NB4 (cell line): ENCODE data around the gene MIB1.

Experiments
- CTCF ChIP-seq: IDR thresholded peaks from one replicate; pipeline ENCODE4 v1.5.1; 2012; ENCODE audit warnings: low read depth, low read length
- MYC ChIP-seq: IDR thresholded peaks from 2 replicates; pipeline ENCODE4 v1.6.1; 2011; ENCODE audit warnings: low read depth, low read length

DNA sequence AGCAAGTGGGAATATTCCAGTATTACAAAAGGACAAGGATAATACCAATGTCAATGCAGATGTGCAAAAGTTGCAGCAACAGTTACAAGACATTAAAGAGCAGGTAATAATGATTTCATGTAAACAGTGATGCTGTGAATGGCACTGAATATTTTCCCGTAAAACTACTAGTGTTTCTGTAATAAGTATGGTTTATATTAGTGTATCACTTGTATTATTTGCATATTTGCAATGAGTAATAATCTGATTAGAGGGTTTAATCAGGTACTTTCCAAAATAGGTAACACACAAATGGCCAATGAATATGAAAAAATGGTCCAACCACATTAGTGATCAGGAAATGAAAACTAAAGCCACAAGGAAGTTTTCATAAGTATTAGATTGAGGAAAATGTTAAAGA is 118.0 kb downstream of the MIB1 start:
- TF ChIP-seq CTCF (no peak), MYC (no peak)
